Measurements from ENCODE around the gene STRIP1. TPM values are rescaled to one million over a fixed set of nuclear protein-coding genes. Genes with fewer than 3 reads are reported as not detected.

The STRIP1 gene
- total and polyA plus RNA-seq, 2 of the 8 experiments (the other 6 are each of a cell fraction or from before 2014, with no cell fraction given) = 21.3 to 45.6 TPM

DNA sequence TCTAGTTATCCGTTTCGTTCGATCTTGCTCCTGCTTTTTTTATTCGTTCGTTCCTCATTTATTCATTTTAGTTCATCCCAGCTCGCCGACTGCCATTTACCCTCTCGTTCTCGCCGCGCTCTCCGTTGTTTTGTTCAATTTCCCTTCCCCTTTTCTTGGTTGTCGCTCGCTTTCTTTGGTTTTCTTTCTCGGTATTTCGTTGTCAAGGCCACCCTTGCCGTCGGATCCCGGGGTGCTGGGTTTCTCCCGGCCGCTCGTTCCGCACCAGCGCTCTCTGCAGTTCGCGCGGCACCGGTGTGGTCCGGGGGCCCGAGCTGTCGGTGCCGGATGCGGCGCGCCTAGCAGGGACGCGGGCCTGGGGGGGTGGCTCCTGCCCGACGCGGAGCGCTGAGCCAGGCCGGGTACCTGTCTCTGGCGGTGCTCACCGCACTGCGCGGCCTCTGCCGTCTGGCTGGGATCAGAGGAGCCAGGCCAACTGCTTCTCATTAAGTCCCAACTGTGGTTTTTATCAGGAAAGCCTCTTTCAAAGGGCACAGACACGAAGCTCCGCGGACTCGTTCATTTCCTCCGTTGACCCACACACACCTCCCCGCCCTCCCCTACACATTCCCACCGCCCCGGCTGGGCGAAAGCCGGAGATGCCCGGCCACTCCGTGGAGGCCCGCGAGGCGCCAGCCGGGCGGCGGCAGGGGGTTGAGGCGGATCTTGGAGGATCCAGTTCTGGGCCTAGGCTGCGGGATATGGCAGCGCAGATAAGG is 34.4 kb downstream of the STRIP1 start:
- CTCF ChIA-PET (ENCODE audit: partially characterized antibody) = interaction anchor here (1.1 to 52.4 kb wide), 3 partner anchors 15 to 291 kb away, joined by 3 to 1450 read pairs (median 1450); partner anchors contain the start of genes ALX3 and STRIP1

More for the DNA sequence above, 34.4 kb downstream of the STRIP1 start:
- TF ChIP-seq CEBPB (IDR thresholded peaks at IDR 0.05; ENCODE audit: low read depth, low read length) = no peak
- peak; percentile 100 for TF ChIP-seq CBX8 (IDR thresholded peaks at IDR 0.05; ENCODE audit: borderline replicate concordance, low read depth, low read length)
- peak; percentile 100 for TF ChIP-seq RNF2 (IDR thresholded peaks at IDR 0.05; ENCODE audit: borderline replicate concordance, low read depth, low read length, missing control alignments, poor library complexity, severe bottlenecking)
- 4% methylated on average over 43 of the region's 68 CpGs; no CpG with 5 or more reads in 1 of the 2 experiments for WGBS, 2 experiments (ENCODE audit: extremely low coverage in 1 of 2, insufficient coverage in 1 of 2, insufficient read length in 1 of 2, insufficient replicate concordance in 2 of 2, low coverage in 1 of 2, low lambda C conversion rate in 2 of 2, missing lambda C conversion rate in 1 of 2)
- Histone ChIP-seq H3K4me3 (ENCODE audit: extremely low read depth in 1 of 4, insufficient read depth in 2 of 4, low read depth in 3 of 4, low read length in 4 of 4) (peak overlapping the region in 2 of 4 experiments; percentile 43 to 56; a peak in 5 of 8 replicates), H3K9ac (replicated peaks in 1 of 4; ENCODE audit: extremely low read depth in 1 of 4, low read depth in 3 of 4, low read length in 3 of 4) (no peak overlapping the region), H2BK12ac (ENCODE audit: low read depth, low read length) (0 out of 2 replicates have a peak overlapping the region, but pooled peaks have one; percentile 27), H4K91ac (replicated peaks; ENCODE audit: insufficient read length, low read length) (no peak overlapping the region), H3K23me2 (ENCODE audit: low read depth, low read length) (peaks cover 7% of the 10 kb centered on the region; the same call in 1 of the 2 replicates), H2BK120ac (replicated peaks; ENCODE audit: low read depth, low read length) (no peak overlapping the region), H3K4me2 (ENCODE audit: insufficient read depth in 1 of 2, low read depth in 2 of 2, low read length in 2 of 2) (peak overlapping the region; percentile 62 to 71), H3K9me3 (ENCODE audit: insufficient read depth in 2 of 2, low read depth in 1 of 2, low read length in 1 of 2) (no peaks in the 10 kb centered on the region; a peak in 1 of 4 replicates), H3K4me1 (replicated peaks in 1 of 4; ENCODE audit: control insufficient read depth in 3 of 4, insufficient read depth in 4 of 4, low read length in 3 of 4) (peaks cover 3 to 31% (median 15%) of the 10 kb centered on the region in 4 experiments; a peak in 6 of 7 replicates), H2AK5ac (ENCODE audit: low read depth, low read length) (no peak overlapping the region), H3K23ac (ENCODE audit: insufficient read length) (no peak overlapping the region), H2BK20ac (ENCODE audit: low read length) (no peak overlapping the region), H3K79me2 (ENCODE audit: control insufficient read depth in 1 of 2, insufficient read depth in 2 of 2, low read length in 2 of 2) (no peaks in the 10 kb centered on the region), H3K56ac (replicated peaks; ENCODE audit: insufficient read length, low read depth, low read length) (no peak overlapping the region), H4K5ac (ENCODE audit: insufficient read length, low read depth, low read length) (no peak overlapping the region), H3K27me3 (replicated peaks in 1 of 4; ENCODE audit: control insufficient read depth in 3 of 4, extremely low read depth in 1 of 4, insufficient read depth in 3 of 4, low read length in 3 of 4) (peaks cover 62 to 93% (median 83%) of the 10 kb centered on the region in 4 experiments), H3K18ac (ENCODE audit: extremely low read depth, low read length) (no peak overlapping the region; the same call in 1 of the 2 replicates), H2BK15ac (ENCODE audit: low read length) (no peak overlapping the region), H3K27ac (ENCODE audit: low read depth, low read length) (no peak overlapping the region), H3K4ac (replicated peaks; ENCODE audit: insufficient read length, low read depth, low read length) (no peak overlapping the region), H2BK5ac (ENCODE audit: low read depth, low read length) (no peak overlapping the region), H4K8ac (ENCODE audit: extremely low read depth, insufficient read depth, low read length) (no peak overlapping the region; the same call in 1 of the 2 replicates), H3K79me1 (ENCODE audit: low read depth, low read length) (no peaks in the 10 kb centered on the region), H4K20me1 (replicated peaks in 1 of 2; ENCODE audit: control insufficient read depth in 1 of 2, insufficient read depth in 2 of 2, low read length in 2 of 2) (peaks cover 7 to 10% of the 10 kb centered on the region in 2 experiments), H3K14ac (ENCODE audit: insufficient read length) (no peak overlapping the region), H3K36me3 (ENCODE audit: control insufficient read depth in 2 of 4, insufficient read depth in 4 of 4, low read length in 3 of 4) (peaks cover 0 to 8% (median 0%) of the 10 kb centered on the region in 4 experiments; a peak in 3 of 8 replicates), H2AFZ (ENCODE audit: low read length) (no peak overlapping the region)
- DNase-seq (ENCODE audit: low read depth in 1 of 2, low spot score in 2 of 2) (peak in 1 of 2 experiments; percentile 66), FAIRE-seq (no peak)
- POLR2A ChIA-PET (ENCODE audit: partially characterized antibody) = interaction anchor here (1.0 to 2.5 kb wide), 7 partner anchors 9 to 277 kb away, joined by 3 to 11 read pairs (median 5); no protein-coding TSS in a partner anchor
